Measurements from ENCODE around the gene GPATCH2. TPM values are rescaled to one million over a fixed set of nuclear protein-coding genes. Genes with fewer than 3 reads are reported as not detected.

Gene GPATCH2
- total RNA-seq, 1 donor from 2014 or later, result 39.3 TPM

DNA sequence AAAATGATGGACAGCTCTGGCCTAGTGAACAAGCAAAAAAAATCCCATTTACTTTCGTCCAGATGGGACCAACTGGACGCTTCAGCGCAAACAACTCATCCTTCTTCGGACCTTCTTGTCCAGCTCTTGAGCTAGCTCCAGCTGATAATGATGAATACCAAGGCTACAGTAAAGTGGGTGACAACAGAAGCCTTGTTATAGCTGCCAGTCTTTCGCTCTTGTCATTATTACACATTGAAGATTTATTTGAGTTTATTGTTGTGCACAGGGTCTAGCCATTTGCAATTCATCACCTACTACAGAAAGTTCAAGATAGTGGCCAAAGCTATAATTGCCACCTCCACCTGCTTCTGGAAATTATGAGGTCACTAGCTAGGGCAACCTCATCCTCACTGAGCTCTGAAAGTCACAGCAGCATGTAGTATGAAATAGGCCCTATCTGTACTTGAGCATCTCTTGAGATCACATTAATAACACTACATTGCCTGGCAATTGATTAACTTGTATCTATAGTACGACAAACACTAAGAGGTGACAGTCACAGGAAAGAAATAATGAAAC is 76.9 kb downstream of the GPATCH2 start:
- Histone ChIP-seq H3K4me3 (no peak overlapping the region), H3K27ac (no peak overlapping the region), H3K9me3 (ENCODE audit: low read depth) (no peaks in the 10 kb centered on the region), H2AFZ (replicated peaks) (no peak overlapping the region), H3K4me2 (no peak overlapping the region), H3K36me3 (no peaks in the 10 kb centered on the region), H3K27me3 (no peaks in the 10 kb centered on the region), H3F3A (ENCODE audit: low read depth) (no peaks in the 10 kb centered on the region), H3K9ac (no peak overlapping the region), H3K4me1 (no peaks in the 10 kb centered on the region), H4K20me1 (ENCODE audit: low read depth) (no peaks in the 10 kb centered on the region), H3K79me2 (ENCODE audit: low read depth) (no peaks in the 10 kb centered on the region)
- no peak overlapping the region for H3K4me3 Mint-ChIP-seq
- no peaks in the 10 kb centered on the region for H3K9me3 Mint-ChIP-seq
- no peaks in the 10 kb centered on the region for H3K4me1 Mint-ChIP-seq
- no peaks in the 10 kb centered on the region for H3K27me3 Mint-ChIP-seq (ENCODE audit: insufficient read depth, low read depth)
- H3K36me3 Mint-ChIP-seq, result no peaks in the 10 kb centered on the region
- DNase-seq (ENCODE audit: low spot score), result no peak
- no peak overlapping the region for H3K27ac Mint-ChIP-seq
- TF ChIP-seq EZH2phosphoT487 (IDR thresholded peaks at IDR 0.05), result no peak
- no peak for TF ChIP-seq EZH2 (IDR thresholded peaks at IDR 0.05)
- TF ChIP-seq, protein P1, sequence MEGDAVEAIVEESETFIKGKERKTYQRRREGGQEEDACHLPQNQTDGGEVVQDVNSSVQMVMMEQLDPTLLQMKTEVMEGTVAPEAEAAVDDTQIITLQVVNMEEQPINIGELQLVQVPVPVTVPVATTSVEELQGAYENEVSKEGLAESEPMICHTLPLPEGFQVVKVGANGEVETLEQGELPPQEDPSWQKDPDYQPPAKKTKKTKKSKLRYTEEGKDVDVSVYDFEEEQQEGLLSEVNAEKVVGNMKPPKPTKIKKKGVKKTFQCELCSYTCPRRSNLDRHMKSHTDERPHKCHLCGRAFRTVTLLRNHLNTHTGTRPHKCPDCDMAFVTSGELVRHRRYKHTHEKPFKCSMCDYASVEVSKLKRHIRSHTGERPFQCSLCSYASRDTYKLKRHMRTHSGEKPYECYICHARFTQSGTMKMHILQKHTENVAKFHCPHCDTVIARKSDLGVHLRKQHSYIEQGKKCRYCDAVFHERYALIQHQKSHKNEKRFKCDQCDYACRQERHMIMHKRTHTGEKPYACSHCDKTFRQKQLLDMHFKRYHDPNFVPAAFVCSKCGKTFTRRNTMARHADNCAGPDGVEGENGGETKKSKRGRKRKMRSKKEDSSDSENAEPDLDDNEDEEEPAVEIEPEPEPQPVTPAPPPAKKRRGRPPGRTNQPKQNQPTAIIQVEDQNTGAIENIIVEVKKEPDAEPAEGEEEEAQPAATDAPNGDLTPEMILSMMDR (IDR thresholded peaks at IDR 0.05), result no peak

DNA sequence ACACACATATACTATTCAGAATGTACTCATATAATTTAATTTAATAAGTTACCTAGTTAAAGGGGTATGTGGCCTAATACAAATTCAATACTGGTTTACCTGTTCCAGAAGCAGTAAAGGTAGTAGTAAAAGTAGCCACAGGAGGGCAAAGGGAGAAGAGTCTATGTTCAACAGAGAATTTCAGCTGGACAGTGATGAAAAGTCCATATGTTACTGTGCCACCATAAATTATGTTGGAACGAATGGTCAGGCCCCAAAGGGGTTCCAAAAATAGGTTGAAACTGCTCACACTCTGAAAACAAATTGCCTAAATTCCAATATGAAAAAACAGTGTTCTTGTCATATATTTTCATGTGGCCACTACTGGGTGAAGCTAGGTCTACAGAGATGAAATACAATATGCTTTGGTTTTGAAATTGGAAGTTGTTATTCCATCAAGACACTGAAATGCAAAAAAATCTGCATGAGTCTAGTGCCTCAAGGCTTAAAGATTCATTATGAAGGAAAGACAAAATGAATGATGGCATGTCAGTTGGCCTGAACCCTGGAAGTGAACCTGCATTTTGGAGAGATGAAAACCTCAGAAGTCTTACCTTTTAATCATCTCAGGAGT is 78.4 kb downstream of the GPATCH2 start:
- Histone ChIP-seq H3K4me2 (no peak overlapping the region), H3K9me3 (ENCODE audit: low read depth) (no peaks in the 10 kb centered on the region), H3K36me3 (no peaks in the 10 kb centered on the region), H3K4me3 (no peak overlapping the region), H3F3A (ENCODE audit: low read depth) (no peaks in the 10 kb centered on the region), H2AFZ (replicated peaks) (no peak overlapping the region), H3K9ac (no peak overlapping the region), H3K79me2 (ENCODE audit: low read depth) (no peaks in the 10 kb centered on the region), H4K20me1 (ENCODE audit: low read depth) (no peaks in the 10 kb centered on the region), H3K27ac (no peak overlapping the region), H3K27me3 (no peaks in the 10 kb centered on the region), H3K4me1 (no peaks in the 10 kb centered on the region)
- H3K27me3 Mint-ChIP-seq (ENCODE audit: insufficient read depth, low read depth), result no peaks in the 10 kb centered on the region
- no peak overlapping the region for H3K4me3 Mint-ChIP-seq
- H3K27ac Mint-ChIP-seq, result no peak overlapping the region
- peaks cover 9% of the 10 kb centered on the region for H3K36me3 Mint-ChIP-seq
- H3K4me1 Mint-ChIP-seq, result no peaks in the 10 kb centered on the region
- TF ChIP-seq, protein P1 (IDR thresholded peaks at IDR 0.05), result no peak
- no peak for TF ChIP-seq EZH2phosphoT487 (IDR thresholded peaks at IDR 0.05)
- peaks cover 5% of the 10 kb centered on the region for H3K9me3 Mint-ChIP-seq
- DNase-seq (ENCODE audit: low spot score), result no peak

DNA sequence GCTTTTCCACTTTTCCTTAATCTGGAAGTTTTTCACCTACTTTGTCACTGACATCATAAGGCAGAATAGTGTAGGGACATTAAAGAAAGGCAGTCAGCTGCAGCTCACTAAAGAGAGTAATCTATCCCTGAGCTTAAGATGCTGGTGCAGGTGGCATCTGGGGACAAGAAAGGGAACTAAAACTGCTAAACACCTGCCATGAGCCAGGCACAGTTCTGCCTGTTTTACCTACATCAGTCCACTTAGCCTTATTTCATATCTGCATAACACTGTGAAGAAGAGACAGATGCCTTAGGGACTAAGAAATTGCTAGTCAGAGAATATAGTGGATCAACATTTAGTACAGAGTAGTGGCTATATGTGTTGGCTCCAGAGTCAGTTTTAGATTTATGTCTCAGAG is 88.1 kb downstream of the GPATCH2 start:
- no peak overlapping the region for H3K4me3 Mint-ChIP-seq
- no peaks in the 10 kb centered on the region for H3K4me1 ChIP-seq
- no peak overlapping the region for H3K4me3 ChIP-seq
- no peak overlapping the region for H3K4me2 ChIP-seq
- H2AFZ ChIP-seq (replicated peaks), result no peak overlapping the region
- H3K4me1 Mint-ChIP-seq, result no peaks in the 10 kb centered on the region
- H3K9ac ChIP-seq, result no peak overlapping the region
- H3K27ac ChIP-seq, result no peak overlapping the region
- DNase-seq (ENCODE audit: low spot score), result no peak
- peaks cover 2% of the 10 kb centered on the region for H3K27me3 Mint-ChIP-seq (ENCODE audit: insufficient read depth, low read depth)
- H3K27ac Mint-ChIP-seq, result no peak overlapping the region
- H3K36me3 ChIP-seq, result no peaks in the 10 kb centered on the region
- H3K27me3 ChIP-seq, result no peaks in the 10 kb centered on the region
- no peaks in the 10 kb centered on the region for H4K20me1 ChIP-seq (ENCODE audit: low read depth)
- H3K36me3 Mint-ChIP-seq, result peaks cover 15% of the 10 kb centered on the region
- no peaks in the 10 kb centered on the region for H3F3A ChIP-seq (ENCODE audit: low read depth)
- TF ChIP-seq, protein P1 (IDR thresholded peaks at IDR 0.05), result no peak
- no peak for TF ChIP-seq EZH2 (IDR thresholded peaks at IDR 0.05)
- TF ChIP-seq EZH2phosphoT487 (IDR thresholded peaks at IDR 0.05), result no peak
- H3K9me3 Mint-ChIP-seq, result peaks cover 12% of the 10 kb centered on the region
- no peaks in the 10 kb centered on the region for H3K9me3 ChIP-seq (ENCODE audit: low read depth)
- H3K79me2 ChIP-seq (ENCODE audit: low read depth), result no peaks in the 10 kb centered on the region
